PC-9 (cell line): ENCODE data around the gene GLCE. TPM values are rescaled to one million over a fixed set of nuclear protein-coding genes. Genes with fewer than 3 reads are reported as not detected.

Experiments
- BruUV-seq: library from RNA; stranded (reverse); fragments of 400-500 nt; replicated peaks from 2 replicates; lab custom pipeline; 2021; lab: Mats Ljungman, UMichigan
- CTCF ChIA-PET: fragments of 300-600 bp; sonication (Branson Sonifier 250); formaldehyde crosslinking; loops from one replicate; lab custom pipeline; 2022; ENCODE audit warnings: antibody characterized with exemption; lab: Charles Lee
- POLR2A ChIA-PET: fragments of 300-600 bp; sonication (Branson Sonifier 250); formaldehyde crosslinking; loops from one replicate; lab custom pipeline; 2022; ENCODE audit warnings: antibody characterized with exemption; ENCODE audit not compliant: unreplicated experiment; lab: Charles Lee
- DNase-seq, 2 experiments: peaks; one replicate each; pipeline versions ENCODE4 v3.0.0 to v3.0.0-alpha.2; 2015 to 2022; ENCODE audit warnings: mixed read lengths in 1 of 2
- H2AFZ ChIP-seq: fragments of 200-600 bp; sonication (generic); 2 replicates; pipeline ENCODE4 v1.8.1; 2017; ENCODE audit warnings: antibody characterized with exemption
- H3F3A ChIP-seq: fragments of 200-600 bp; sonication (generic); 2 replicates; pipeline ENCODE4 v1.8.1; 2017; ENCODE audit warnings: antibody characterized with exemption, mild to moderate bottlenecking, low read depth; ENCODE audit not compliant: insufficient read depth
- H3K27ac ChIP-seq: fragments of 200-600 bp; sonication (generic); 2 replicates; pipeline ENCODE4 v1.6.1; 2016; ENCODE audit warnings: mixed run types
- H3K27me3 ChIP-seq: fragments of 200-600 bp; sonication (generic); 2 replicates; pipeline ENCODE4 v1.6.1; 2016; ENCODE audit warnings: low read depth, mixed run types; ENCODE audit not compliant: insufficient read depth
- H3K36me3 ChIP-seq: fragments of 200-600 bp; sonication (generic); 2 replicates; pipeline ENCODE4 v1.6.1; 2016; ENCODE audit warnings: low read depth, mixed run types
- H3K4me1 ChIP-seq: fragments of 200-600 bp; sonication (generic); replicated peaks from 2 replicates; pipeline ENCODE4 v1.6.1; 2016; ENCODE audit warnings: mixed run types; ENCODE audit not compliant: insufficient read depth
- H3K4me2 ChIP-seq: fragments of 200-600 bp; sonication (generic); 2 replicates; pipeline ENCODE4 v1.6.1; 2017; ENCODE audit warnings: mixed run types
- H3K4me3 ChIP-seq: fragments of 200-600 bp; sonication (generic); 2 replicates; pipeline ENCODE4 v1.6.1; 2016; ENCODE audit warnings: mixed run types
- H3K79me2 ChIP-seq: fragments of 200-600 bp; sonication (generic); 2 replicates; pipeline ENCODE4 v1.6.1; 2017; ENCODE audit warnings: low read depth, mixed run types
- H3K9me2 ChIP-seq: fragments of 200-600 bp; sonication (generic); 2 replicates; pipeline ENCODE4 v1.8.1; 2017; ENCODE audit warnings: mild to moderate bottlenecking; ENCODE audit not compliant: insufficient read depth
- H3K9me3 ChIP-seq: fragments of 200-600 bp; sonication (generic); 2 replicates; pipeline ENCODE4 v1.8.1; 2016; ENCODE audit warnings: low read depth; ENCODE audit not compliant: insufficient read depth
- H4K20me1 ChIP-seq: fragments of 200-600 bp; sonication (generic); 2 replicates; pipeline ENCODE4 v1.8.1; 2017; ENCODE audit not compliant: insufficient read depth
- CTCF ChIP-seq: fragments of 200-600 bp; sonication (generic); conservative IDR thresholded peaks from 2 replicates; pipeline ENCODE4 v1.6.1; 2017; ENCODE audit warnings: mixed run types, antibody characterized with exemption, mild to moderate bottlenecking, moderate library complexity
- EZH2 ChIP-seq: fragments of 200-600 bp; sonication (generic); IDR thresholded peaks from 2 replicates; pipeline ENCODE4 v1.8.0; 2017; ENCODE audit warnings: antibody characterized with exemption, low read depth
- intact Hi-C: fragments of 100-400 bp; cut with micrococcal nuclease; formaldehyde crosslinking; loops from one replicate; pipeline ENCODE4 v1.10.0; 2022; ENCODE audit not compliant: unreplicated experiment
- total RNA-seq: library from RNA; stranded (reverse); gene quantifications from 2 replicates; pipeline ENCODE4 v1.2.3, GENCODE V29; 2021

Gene GLCE
- total RNA-seq, 1 experiment from 2014 or later = 31.3 TPM

GRCh38 chr15:69213786-69214185, 53.4 kb downstream of the GLCE start:
- Histone ChIP-seq H3K36me3 (no peaks in the 10 kb centered on the region), H3K4me2 (no peak overlapping the region), H3K27me3 (no peaks in the 10 kb centered on the region), H3K79me2 (no peaks in the 10 kb centered on the region), H3K4me3 (no peak overlapping the region), H3F3A (no peaks in the 10 kb centered on the region), H3K4me1 (no peaks in the 10 kb centered on the region), H2AFZ (no peak overlapping the region), H3K9me2 (no peaks in the 10 kb centered on the region), H3K27ac (no peak overlapping the region), H3K9me3 (no peaks in the 10 kb centered on the region), H4K20me1 (no peaks in the 10 kb centered on the region)
- DNase-seq = no peak
- ChIA-PET CTCF (no interaction called here), POLR2A (no interaction called here)
- intact Hi-C loops = no loop called here
- TF ChIP-seq EZH2 = no peak
- no peak; the same call in 1 of the 2 replicates for TF ChIP-seq CTCF
- no TSS peak for BruUV-seq

- POLR2A ChIA-PET = no interaction called here
- Histone ChIP-seq H3K4me1 (no peaks in the 10 kb centered on the region), H3F3A (no peaks in the 10 kb centered on the region), H3K4me2 (no peak overlapping the region), H3K36me3 (no peaks in the 10 kb centered on the region), H2AFZ (no peak overlapping the region), H3K9me2 (no peaks in the 10 kb centered on the region), H3K79me2 (no peaks in the 10 kb centered on the region), H3K4me3 (no peak overlapping the region), H3K27me3 (no peaks in the 10 kb centered on the region), H3K9me3 (no peaks in the 10 kb centered on the region), H4K20me1 (no peaks in the 10 kb centered on the region), H3K27ac (no peak overlapping the region)
- CTCF ChIA-PET = interaction anchor here (0.6 kb wide), 1 partner anchor 13 kb away, joined by 3 read pairs; no protein-coding TSS in a partner anchor
- DNase-seq = no peak
- intact Hi-C loops = no loop called here
- no TSS peak for BruUV-seq
- TF ChIP-seq EZH2 = no peak
- TF ChIP-seq CTCF = no peak
Observed at GRCh38 chr15:69215314-69216035, 55.0 kb downstream of the GLCE start.

- H3K27me3 ChIP-seq = no peaks in the 10 kb centered on the region
Observed at GRCh38 chr15:69217381-69217780, 56.9 kb downstream of the GLCE start.

More at GRCh38 chr15:69217381-69217780, 56.9 kb downstream of the GLCE start:
- no peak overlapping the region for H3K27ac ChIP-seq
- TF ChIP-seq CTCF = no peak
- no peak for TF ChIP-seq EZH2
- H3K79me2 ChIP-seq = no peaks in the 10 kb centered on the region
- H4K20me1 ChIP-seq = no peaks in the 10 kb centered on the region
- H3K36me3 ChIP-seq = no peaks in the 10 kb centered on the region
- CTCF ChIA-PET = no interaction called here
- H3K4me3 ChIP-seq = no peak overlapping the region
- POLR2A ChIA-PET = no interaction called here
- no peak overlapping the region for H2AFZ ChIP-seq
- BruUV-seq = no TSS peak
- no peaks in the 10 kb centered on the region for H3F3A ChIP-seq
- no peak for DNase-seq
- intact Hi-C loops = no loop called here
- H3K4me1 ChIP-seq = no peaks in the 10 kb centered on the region
- H3K4me2 ChIP-seq = no peak overlapping the region
- H3K9me2 ChIP-seq = no peaks in the 10 kb centered on the region
- H3K9me3 ChIP-seq = no peaks in the 10 kb centered on the region
